Stomach (tissue), 9 donors: ENCODE results near the gene MAP1LC3B. TPM values are rescaled to one million over a fixed set of nuclear protein-coding genes. Genes with fewer than 3 reads are reported as not detected.
A peak's percentile ranks its signal among the peaks of the same experiment; 100 is the strongest.
"Not testable (repeated sequence)": the region's sequence is repeated elsewhere in the genome, so short reads cannot be mapped to it uniquely, and the experiment has no call there.

Source experiments
- DNase-seq, 2 donors: peaks; one replicate each; pipeline versions ENCODE4 v3.0.0 to v3.0.0-alpha.2; 2013 to 2019
- H3K27ac ChIP-seq, 5 donors: fragments of 200-600 bp in 4 of 5; sonication (generic) in 4 of 5; one replicate each; pipeline ENCODE4 v1.5.1; 2013 to 2019; ENCODE audit warnings: mild to moderate bottlenecking in 1 of 5, moderate library complexity in 1 of 5
- H3K27me3 ChIP-seq, 3 donors: fragments of 200-600 bp; sonication (generic); one replicate each; pipeline ENCODE4 v1.5.1; 2017 to 2019; ENCODE audit warnings: mixed run types in 1 of 3
- H3K36me3 ChIP-seq, 4 donors: fragments of 200-600 bp; sonication (generic); 1 replicate in 3 of 4; 2 replicates in 1 of 4; pipeline ENCODE4 v1.5.1; 2016 to 2019
- H3K4me1 ChIP-seq, 4 donors: fragments of 200-600 bp; sonication (generic); one replicate each; pipeline ENCODE4 v1.5.1; 2016 to 2019
- H3K4me3 ChIP-seq, 4 donors: fragments of 200-600 bp; sonication (generic) in 3 of 4; one replicate each; pipeline ENCODE4 v1.5.1; 2016 to 2019; ENCODE audit warnings: mild to moderate bottlenecking in 1 of 4
- H3K9me3 ChIP-seq, 4 donors: fragments of 200-600 bp; sonication (generic); one replicate each; pipeline ENCODE4 v1.5.1; 2016 to 2019
- EP300 ChIP-seq: sonication (generic); formaldehyde crosslinking; IDR thresholded peaks from one replicate; pipeline ENCODE4 v1.6.1; 2017; ENCODE audit warnings: antibody characterized with exemption
- POLR2A ChIP-seq, 4 donors: fragments of 450-650 bp; IDR thresholded peaks; one replicate each; pipeline ENCODE4 v1.6.1; 2016; ENCODE audit warnings: antibody characterized with exemption in 4 of 4, control low read depth in 2 of 4, mild to moderate bottlenecking in 1 of 4, moderate library complexity in 1 of 4
- POLR2AphosphoS5 ChIP-seq, 3 donors: sonication (generic); formaldehyde crosslinking; IDR thresholded peaks; one replicate each; pipeline ENCODE4 v1.6.1; 2016; ENCODE audit warnings: antibody characterized with exemption in 3 of 3
- WGBS, 5 donors: extraction: QIAGEN DNeasy Blood & Tissue Kit in 3 of 5; methylation state at CpG; one replicate each; pipeline versions ENCODE4 v1.1.5 to v1.1.7; 2013 to 2018; 5-methylcytosine and 5-hydroxymethylcytosine counted together
- intact Hi-C: fragments of 100-400 bp; cut with DNase I; formaldehyde crosslinking; loops from one replicate; pipeline ENCODE4 v1.15.1; 2023; ENCODE audit warnings: low total_unique reads
- polyA plus RNA-seq, 3 donors: library from polyadenylated mRNA; stranded (reverse); fragments of 200-250 nt; gene quantifications; one replicate each; pipeline ENCODE4 v1.2.3, GENCODE V29; 2013
- total RNA-seq, 5 donors: library from RNA; depleted of rRNA; stranded (reverse); fragments of >200 nt; gene quantifications; one replicate each; pipeline versions ENCODE4 v1.1.0 to v1.2.3, GENCODE V29; 2014 to 2016
- TF ChIP-seq, protein P1 (sequence below), 7 experiments: fragments of 450-650 bp in 4 of 7; fragments of 200-600 bp in 3 of 7; sonication (generic) in 3 of 7; IDR thresholded peaks; one replicate each; pipeline ENCODE4 v1.5.1; 2016 to 2019; ENCODE audit warnings: antibody characterized with exemption in 7 of 7, control low read depth in 2 of 7, mild to moderate bottlenecking in 1 of 7
- donor health status: healthy with polysubstance abuse.
- donor health status: Bipolar disorder and iron deficiency.
- donor health status: healthy.

MAP1LC3B gene
- total and polyA plus RNA-seq, 8 donors: 24.6 to 111 (median 50.1) TPM

DNA sequence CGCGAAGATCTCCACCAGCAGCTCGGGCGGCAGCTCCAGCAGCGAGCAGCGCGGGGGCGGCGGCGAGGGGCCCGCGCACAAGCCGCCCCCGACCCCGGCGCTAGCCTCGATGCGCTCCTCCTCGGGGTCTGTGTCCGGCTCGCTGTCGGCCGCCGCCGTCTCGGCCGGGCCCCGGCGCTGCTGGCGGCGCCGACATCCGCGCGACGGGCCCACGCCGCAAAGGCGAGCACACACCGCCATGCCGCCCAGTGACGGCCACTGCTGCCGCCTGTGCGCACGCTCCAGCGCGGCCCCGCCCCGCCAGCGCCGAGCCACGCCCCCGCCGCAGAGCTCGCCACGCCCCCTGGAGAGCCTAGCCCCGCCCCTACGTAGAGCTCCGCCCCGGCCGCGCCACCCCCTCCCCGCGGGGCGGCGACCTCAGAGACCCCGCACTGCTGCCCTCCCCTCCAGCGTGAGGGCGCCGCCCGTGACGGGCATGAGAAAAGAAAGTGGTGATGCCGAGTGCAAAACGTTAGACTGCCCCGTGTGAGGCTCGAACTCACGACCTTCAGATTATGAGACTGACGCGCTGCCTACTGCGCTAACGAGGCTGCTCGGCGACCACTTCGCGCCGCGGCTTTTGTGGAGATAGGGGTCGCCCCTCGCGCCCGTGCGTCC is 8.5 kb upstream of the MAP1LC3B start, which contains the start of gene FBXO31:
TSS of gene FBXO31 (minus strand) at position 272 of the 657 bp plus-strand sequence. CDS start at position 240, 32 bp downstream.
- 0% methylated on average over 29 to 90 of the region's 92 CpGs for WGBS, 5 donors
- no peaks in the 10 kb centered on the region for H3K36me3 ChIP-seq
- peaks cover 47 to 75% (median 65%) of the 10 kb centered on the region in 4 donors for H3K4me1 ChIP-seq
- H3K27me3 ChIP-seq: no peaks in the 10 kb centered on the region
- H3K27ac ChIP-seq: peak within 1 kb of the TSS; percentile 84 to 96 (median 94)
- peak within 1 kb of the TSS; percentile 63 to 97 (median 77) for H3K4me3 ChIP-seq
- TF ChIP-seq POLR2AphosphoS5 (IDR thresholded peaks at IDR 0.05): peak; percentile 60 to 81 (median 67)
- TF ChIP-seq EP300: no peak
- TF ChIP-seq POLR2A (IDR thresholded peaks at IDR 0.05): no peak
- H3K9me3 ChIP-seq: no peaks in the 10 kb centered on the region
- peak; percentile 89 to 95 for DNase-seq
- intact Hi-C loops: loop anchor here (5.0 kb wide), 1 partner anchor 61 kb away; no protein-coding TSS in a partner anchor

DNA sequence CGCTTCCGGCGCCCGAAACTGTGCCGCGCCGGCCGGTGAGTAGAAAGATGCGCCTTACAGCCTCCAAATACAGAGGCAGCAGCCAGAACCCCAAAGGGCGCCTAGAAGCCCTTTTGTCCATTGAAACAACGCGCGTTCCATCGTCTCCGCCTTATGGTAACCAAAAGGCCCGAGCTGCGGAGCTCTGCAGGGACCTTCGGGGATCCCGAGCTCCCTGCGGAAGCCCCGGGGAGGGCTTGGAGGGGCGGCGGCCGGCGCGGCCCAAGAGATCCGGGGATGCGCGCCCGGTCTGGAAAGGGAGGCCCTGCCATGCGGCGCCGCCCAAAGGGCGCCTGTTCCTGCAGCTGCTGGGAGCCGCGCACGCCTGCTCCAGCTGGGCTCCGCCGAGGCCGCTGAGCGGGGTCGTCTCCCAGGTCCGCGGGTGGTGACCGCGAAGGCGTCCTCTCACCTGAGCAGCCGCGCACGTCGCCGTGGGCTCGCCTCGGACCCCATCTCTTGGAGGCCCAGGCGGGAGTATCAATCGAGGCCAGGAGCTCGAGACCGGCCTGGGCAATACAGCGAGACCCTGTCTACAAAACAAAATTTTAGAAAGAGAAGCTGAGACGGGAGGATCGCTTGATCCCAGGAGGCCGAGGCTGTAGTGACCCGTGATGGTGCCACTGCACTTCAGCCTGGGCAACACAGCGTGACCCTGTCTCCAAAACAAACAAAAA is 7.8 kb upstream of the MAP1LC3B start:
- H3K36me3 ChIP-seq: no peaks in the 10 kb centered on the region
- DNase-seq: peak; percentile 44 to 82
- peak in 1 of 3 donors; percentile 3 for TF ChIP-seq POLR2AphosphoS5 (IDR thresholded peaks at IDR 0.05)
- no peak for TF ChIP-seq EP300
- intact Hi-C loops: loop anchor here (5.0 kb wide), 1 partner anchor 62 kb away; no protein-coding TSS in a partner anchor
- no peaks in the 10 kb centered on the region for H3K27me3 ChIP-seq
- H3K27ac ChIP-seq: peak overlapping the region; percentile 84 to 96 (median 94)
- peaks cover 47 to 75% (median 60%) of the 10 kb centered on the region in 4 donors for H3K4me1 ChIP-seq
- WGBS, 5 donors: 7 to 35% (median 10%) methylated on average over 15 to 64 of the region's 64 CpGs
- peak overlapping the region; percentile 63 to 97 (median 77) for H3K4me3 ChIP-seq
- no peaks in the 10 kb centered on the region for H3K9me3 ChIP-seq

DNA sequence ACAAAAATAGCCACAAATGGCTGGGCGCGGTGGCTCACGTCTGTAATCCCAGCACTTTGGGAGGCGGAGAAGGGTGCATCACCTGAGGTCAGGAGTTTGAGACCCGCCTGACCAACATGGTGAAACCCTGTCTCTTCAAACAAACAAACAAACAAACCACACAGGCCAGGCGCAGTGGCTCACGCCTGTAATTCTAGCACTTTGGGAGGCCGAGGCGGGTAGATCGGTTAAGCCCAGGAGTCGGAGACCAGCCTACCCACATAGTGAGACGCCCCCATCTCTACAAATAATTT is 7.3 kb upstream of the MAP1LC3B start:
- H3K9me3 ChIP-seq, H3K27me3 ChIP-seq, H3K36me3 ChIP-seq, DNase-seq: not testable (repeated sequence)
- intact Hi-C loops: loop anchor here (5.0 kb wide), 1 partner anchor 63 kb away; no protein-coding TSS in a partner anchor
- Histone ChIP-seq H3K27ac (peak overlapping the region; percentile 84 to 96 (median 94)), H3K4me1 (peaks cover 43 to 72% (median 55%) of the 10 kb centered on the region in 4 donors), H3K4me3 (peak overlapping the region; percentile 63 to 97 (median 77))
- 84 to 93% (median 90%) methylated on average over 12 of the region's 12 CpGs for WGBS, 5 donors

DNA sequence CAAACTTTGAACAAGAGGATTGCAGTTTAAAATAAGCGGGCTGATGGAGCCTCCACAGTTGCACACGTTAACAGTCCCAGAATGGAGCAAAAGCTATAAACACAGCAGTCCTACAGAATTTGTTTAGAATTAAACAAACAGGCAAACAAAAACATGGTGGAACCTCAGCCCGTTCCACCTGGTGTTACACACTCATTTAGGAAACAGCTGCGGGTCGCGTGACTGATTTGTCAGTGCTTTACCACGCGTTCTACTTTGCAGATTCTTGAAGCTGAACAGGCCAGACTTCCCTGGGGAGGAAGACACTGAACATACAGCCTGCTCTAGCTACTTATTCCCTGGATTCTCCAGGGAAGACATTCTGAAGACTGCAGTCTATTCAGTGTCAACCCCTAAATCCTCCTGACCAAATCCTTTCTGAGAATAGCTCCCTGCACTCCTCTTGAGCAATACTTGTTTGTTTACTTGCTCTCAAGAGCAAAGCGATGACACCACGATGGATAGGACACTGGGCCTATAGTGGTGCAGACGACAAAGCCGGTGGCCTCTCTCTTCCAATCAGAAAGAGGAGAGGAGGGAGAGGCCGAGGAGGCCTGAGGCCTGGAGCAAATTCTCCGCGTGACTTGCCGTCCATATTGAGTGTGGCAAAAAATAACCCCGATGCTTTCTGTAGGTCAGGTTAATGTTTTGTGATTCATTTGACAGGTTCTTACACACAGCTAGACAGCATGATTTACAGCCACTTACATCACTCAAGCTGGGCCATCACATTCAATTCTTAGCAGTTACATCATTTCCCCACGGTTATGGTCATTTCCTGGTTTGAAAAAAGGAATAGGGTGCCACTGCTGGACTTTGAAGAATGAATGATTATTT is 4.0 kb upstream of the MAP1LC3B start:
- Histone ChIP-seq H3K9me3 (no peaks in the 10 kb centered on the region), H3K27me3 (no peaks in the 10 kb centered on the region), H3K36me3 (no peaks in the 10 kb centered on the region), H3K27ac (peak overlapping the region; percentile 79 to 100 (median 91)), H3K4me1 (peaks cover 22 to 52% (median 32%) of the 10 kb centered on the region in 4 donors), H3K4me3 (peak overlapping the region in 3 of 4 donors; percentile 1 to 22 (median 9))
- TF ChIP-seq EP300 (no peak), POLR2AphosphoS5 (IDR thresholded peaks at IDR 0.05) (peak; percentile 80 to 96 (median 92))
- intact Hi-C loops: no loop called here
- 9 to 16% (median 12%) methylated on average over 18 of the region's 18 CpGs for WGBS, 5 donors
- DNase-seq: peak; percentile 93 to 98

DNA sequence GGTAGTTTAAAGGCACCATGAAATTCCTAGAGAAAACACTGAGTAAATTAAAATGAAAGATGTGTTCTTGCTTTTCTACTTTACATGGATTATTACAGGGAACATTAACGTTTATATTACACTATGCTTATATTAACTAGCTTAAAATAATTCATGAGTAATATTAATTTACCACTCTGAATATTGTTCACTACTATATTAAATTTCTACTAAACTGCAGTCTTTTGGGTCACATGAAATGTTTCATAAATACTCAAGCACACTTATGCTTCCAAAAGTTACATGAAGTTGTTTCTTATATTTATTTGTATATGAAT is 3.4 kb upstream of the MAP1LC3B start:
- intact Hi-C loops: no loop called here
- H3K36me3 ChIP-seq: no peaks in the 10 kb centered on the region
- peak overlapping the region; percentile 66 to 100 (median 91) for H3K27ac ChIP-seq
- H3K4me1 ChIP-seq: peaks cover 26 to 57% (median 37%) of the 10 kb centered on the region in 4 donors
- H3K9me3 ChIP-seq: no peaks in the 10 kb centered on the region
- TF ChIP-seq POLR2AphosphoS5 (IDR thresholded peaks at IDR 0.05): no peak
- H3K4me3 ChIP-seq: peak overlapping the region in 2 of 4 donors; percentile 7 to 9
- H3K27me3 ChIP-seq: no peaks in the 10 kb centered on the region
- no peak for DNase-seq
- 12 to 26% (median 20%) methylated on average over 1 of the region's 1 CpG for WGBS, 5 donors

DNA sequence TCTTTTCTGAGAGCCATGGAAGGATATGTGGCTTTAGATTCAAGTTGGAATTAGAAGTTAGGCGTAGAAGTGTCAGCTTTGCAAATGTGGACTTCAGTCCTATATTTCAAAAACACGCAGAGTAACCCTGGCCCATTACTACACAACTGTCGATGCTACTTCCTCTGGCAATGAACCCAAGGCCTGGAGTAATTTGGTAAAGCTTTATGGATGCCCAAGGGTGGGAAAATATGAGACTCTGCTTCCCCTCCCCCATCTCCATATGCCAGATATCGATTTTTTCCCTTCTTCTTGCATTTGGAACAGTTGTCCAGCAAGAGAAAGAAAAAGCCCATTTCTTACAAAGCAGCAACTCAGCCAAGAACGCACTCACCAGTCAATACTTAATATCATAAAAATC is 2.9 kb upstream of the MAP1LC3B start:
- DNase-seq: no peak
- H3K9me3 ChIP-seq: no peaks in the 10 kb centered on the region
- intact Hi-C loops: no loop called here
- H3K4me3 ChIP-seq: no peak overlapping the region
- peak overlapping the region in 4 of 5 donors; percentile 88 to 100 (median 92) for H3K27ac ChIP-seq
- TF ChIP-seq, protein P1, sequence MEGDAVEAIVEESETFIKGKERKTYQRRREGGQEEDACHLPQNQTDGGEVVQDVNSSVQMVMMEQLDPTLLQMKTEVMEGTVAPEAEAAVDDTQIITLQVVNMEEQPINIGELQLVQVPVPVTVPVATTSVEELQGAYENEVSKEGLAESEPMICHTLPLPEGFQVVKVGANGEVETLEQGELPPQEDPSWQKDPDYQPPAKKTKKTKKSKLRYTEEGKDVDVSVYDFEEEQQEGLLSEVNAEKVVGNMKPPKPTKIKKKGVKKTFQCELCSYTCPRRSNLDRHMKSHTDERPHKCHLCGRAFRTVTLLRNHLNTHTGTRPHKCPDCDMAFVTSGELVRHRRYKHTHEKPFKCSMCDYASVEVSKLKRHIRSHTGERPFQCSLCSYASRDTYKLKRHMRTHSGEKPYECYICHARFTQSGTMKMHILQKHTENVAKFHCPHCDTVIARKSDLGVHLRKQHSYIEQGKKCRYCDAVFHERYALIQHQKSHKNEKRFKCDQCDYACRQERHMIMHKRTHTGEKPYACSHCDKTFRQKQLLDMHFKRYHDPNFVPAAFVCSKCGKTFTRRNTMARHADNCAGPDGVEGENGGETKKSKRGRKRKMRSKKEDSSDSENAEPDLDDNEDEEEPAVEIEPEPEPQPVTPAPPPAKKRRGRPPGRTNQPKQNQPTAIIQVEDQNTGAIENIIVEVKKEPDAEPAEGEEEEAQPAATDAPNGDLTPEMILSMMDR (IDR thresholded peaks at IDR 0.05): no peak
- TF ChIP-seq POLR2A (IDR thresholded peaks at IDR 0.05): no peak
- TF ChIP-seq EP300: no peak
- no peak for TF ChIP-seq POLR2AphosphoS5 (IDR thresholded peaks at IDR 0.05)
- H3K36me3 ChIP-seq: no peaks in the 10 kb centered on the region
- 79 to 92% (median 90%) methylated on average over 5 of the region's 5 CpGs for WGBS, 5 donors
- H3K27me3 ChIP-seq: no peaks in the 10 kb centered on the region
- peaks cover 30 to 61% (median 41%) of the 10 kb centered on the region in 4 donors for H3K4me1 ChIP-seq

DNA sequence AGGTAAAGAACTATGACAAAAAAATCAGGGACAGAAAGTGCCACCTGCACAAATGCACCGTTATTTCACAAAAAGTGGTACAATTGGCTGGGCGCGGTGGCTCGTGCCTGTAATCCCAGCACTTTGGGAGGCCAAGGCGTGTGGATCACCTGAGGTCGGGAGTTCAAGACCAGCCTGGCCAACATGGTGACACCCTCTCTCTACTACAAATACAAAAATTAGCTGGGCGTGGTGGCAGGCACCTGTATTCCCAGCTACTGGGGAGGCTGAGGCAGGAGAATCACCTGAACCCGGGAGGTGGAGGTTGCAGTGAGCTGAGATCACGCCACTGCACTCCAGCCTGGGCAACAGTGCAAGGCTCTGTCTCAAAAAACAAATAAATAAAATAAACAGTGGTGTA is 2.2 kb upstream of the MAP1LC3B start:
- H3K36me3 ChIP-seq, DNase-seq, H3K27me3 ChIP-seq, H3K4me3 ChIP-seq, intact Hi-C loops, H3K9me3 ChIP-seq: not testable (repeated sequence)
- 91 to 98% (median 94%) methylated on average over 9 of the region's 9 CpGs for WGBS, 5 donors
- H3K27ac ChIP-seq: peak overlapping the region in 4 of 5 donors; percentile 2 to 100 (median 92)
- peaks cover 25 to 61% (median 40%) of the 10 kb centered on the region in 4 donors for H3K4me1 ChIP-seq
